HepG2 (cell line): ENCODE results near the gene RRP36. TPM values are rescaled to one million over a fixed set of nuclear protein-coding genes. Genes with fewer than 3 reads are reported as not detected.

Experiments used
- AKNA ChIP-seq: sonication (generic); formaldehyde crosslinking; IDR thresholded peaks from 2 replicates; pipeline ENCODE4 v1.4.0; 2020; ENCODE audit warnings: missing genetic modification reagents, borderline replicate concordance
- CREB1 ChIP-seq, 2 experiments: fragments of 450-650 bp in 1 of 2; IDR thresholded peaks; 2 replicates each; pipeline ENCODE4 v1.6.1; 2016 to 2017; ENCODE audit warnings: control low read depth in 1 of 2, mild to moderate bottlenecking in 1 of 2, missing compliant biosample characterization in 1 of 2, missing genetic modification characterization in 1 of 2
- DMAP1 ChIP-seq: IDR thresholded peaks from 2 replicates; pipeline ENCODE4 v1.6.1; 2016
- HCFC1 ChIP-seq: fragments of 150-350 bp; IDR thresholded peaks from 2 replicates; pipeline ENCODE4 v1.6.1; 2014; ENCODE audit warnings: low read depth, low read length
- JARID2 ChIP-seq: sonication (generic); formaldehyde crosslinking; IDR thresholded peaks from 2 replicates; pipeline ENCODE4 v1.8.1; 2023; ENCODE audit warnings: missing genetic modification reagents, inconsistent platforms; ENCODE audit not compliant: insufficient replicate concordance
- KAT7 ChIP-seq: IDR thresholded peaks from 2 replicates; pipeline ENCODE4 v1.6.1; 2018; ENCODE audit warnings: borderline replicate concordance, missing compliant biosample characterization
- MATR3 ChIP-seq: sonication (generic); formaldehyde crosslinking; IDR thresholded peaks from 2 replicates; pipeline ENCODE4 v1.4.0; 2020; ENCODE audit warnings: missing genetic modification reagents
- PITX1 ChIP-seq: sonication (generic); formaldehyde crosslinking; IDR thresholded peaks from 2 replicates; pipeline ENCODE4 v1.5.1; 2020; ENCODE audit warnings: mild to moderate bottlenecking, missing genetic modification reagents
- PLSCR1 ChIP-seq: sonication (generic); formaldehyde crosslinking; IDR thresholded peaks from 2 replicates; pipeline ENCODE4 v1.5.0; 2020; ENCODE audit warnings: missing genetic modification reagents, mild to moderate bottlenecking, borderline replicate concordance
- POLR2AphosphoS2 ChIP-seq: IDR thresholded peaks from 2 replicates; pipeline ENCODE4 v1.6.1; 2011; ENCODE audit warnings: low read depth, low read length, improper control_type of control experiment
- RCOR2 ChIP-seq: IDR thresholded peaks from 2 replicates; pipeline ENCODE4 v1.6.1; 2016; ENCODE audit warnings: missing biosample characterization, missing genetic modification reagents
- SCMH1 ChIP-seq: sonication (generic); formaldehyde crosslinking; IDR thresholded peaks from 2 replicates; pipeline ENCODE4 v1.9.0; 2021; ENCODE audit warnings: missing genetic modification reagents, mild to moderate bottlenecking, borderline replicate concordance
- SP5 ChIP-seq: IDR thresholded peaks from 2 replicates; pipeline ENCODE4 v1.6.1; 2016; ENCODE audit warnings: low read depth, borderline replicate concordance
- THRA ChIP-seq: sonication (generic); formaldehyde crosslinking; IDR thresholded peaks from 2 replicates; pipeline ENCODE4 v1.4.0; 2020; ENCODE audit warnings: missing genetic modification reagents, borderline replicate concordance
- ZC3H4 ChIP-seq: sonication (generic); formaldehyde crosslinking; IDR thresholded peaks from 2 replicates; pipeline ENCODE4 v1.4.0; 2020; ENCODE audit warnings: missing genetic modification reagents, borderline replicate concordance
- ZFP62 ChIP-seq: sonication (generic); formaldehyde crosslinking; IDR thresholded peaks from 2 replicates; pipeline ENCODE4 v1.4.0; 2020; ENCODE audit warnings: missing genetic modification reagents
- ZKSCAN5 ChIP-seq: sonication (generic); formaldehyde crosslinking; IDR thresholded peaks from 2 replicates; pipeline ENCODE4 v1.5.1; 2020; ENCODE audit warnings: mild to moderate bottlenecking, missing genetic modification reagents
- ZNF232 ChIP-seq: sonication (generic); formaldehyde crosslinking; IDR thresholded peaks from 2 replicates; pipeline ENCODE4 v1.4.0; 2020; ENCODE audit warnings: missing genetic modification reagents, borderline replicate concordance
- ZNF24 ChIP-seq: fragments of 450-650 bp; IDR thresholded peaks from 2 replicates; pipeline ENCODE4 v1.6.1; 2017; ENCODE audit warnings: antibody characterized with exemption, mild to moderate bottlenecking
- ZNF350 ChIP-seq: sonication (generic); formaldehyde crosslinking; IDR thresholded peaks from 2 replicates; pipeline ENCODE4 v1.4.0; 2020; ENCODE audit warnings: mild to moderate bottlenecking, low read depth, missing genetic modification reagents, borderline replicate concordance
- ZNF441 ChIP-seq: sonication (generic); formaldehyde crosslinking; IDR thresholded peaks from 2 replicates; pipeline ENCODE4 v1.7.0; 2021; ENCODE audit warnings: missing genetic modification reagents, borderline replicate concordance
- ZNF547 ChIP-seq: sonication (generic); formaldehyde crosslinking; IDR thresholded peaks from 2 replicates; pipeline ENCODE4 v1.5.1; 2020; ENCODE audit warnings: mild to moderate bottlenecking, missing genetic modification reagents
- ZSCAN12 ChIP-seq: sonication (generic); formaldehyde crosslinking; IDR thresholded peaks from 2 replicates; pipeline ENCODE4 v1.9.0; 2021; ENCODE audit warnings: mild to moderate bottlenecking, missing genetic modification reagents
- polyA plus RNA-seq, 8 experiments: library from polyadenylated mRNA; depleted of rRNA in 3 of 8; stranded (reverse) in 7 of 8; unstranded in 1 of 8; fragments of >200 nt; fragmentation: Illumina TruSeq in 4 of 8; extraction: Trizol in 4 of 8; gene quantifications; 2 replicates each; pipeline versions ENCODE4 v1.2.1 to v1.2.3, GENCODE V29; 2011 to 2016; ENCODE audit warnings: low read depth in 4 of 8, missing spikeins in 1 of 8, mixed read lengths in 1 of 8; ENCODE audit not compliant: insufficient read depth in 1 of 8
- total RNA-seq, 5 experiments: library from RNA; depleted of rRNA; stranded (reverse); fragments of >200 nt; fragmentation: Illumina TruSeq; extraction: Trizol; gene quantifications; 2 replicates each; pipeline ENCODE4 v1.2.3, GENCODE V29; 2016; ENCODE audit warnings: low read depth in 1 of 5

Gene RRP36
- total and polyA plus RNA-seq, 2 of the 13 experiments (the other 11 are each of a cell fraction or from before 2014, with no cell fraction given), result 29.5 to 144 TPM

GRCh38 chr6:43060034-43060754 is 38.8 kb downstream of the RRP36 start (continued):
- no peak for TF ChIP-seq AKNA (CRISPR knock-in tag)
- peak; percentile 15; the same call in 1 of the 2 replicates for TF ChIP-seq ZNF547 (CRISPR knock-in tag)
- peak; percentile 71; the same call in 1 of the 2 replicates for TF ChIP-seq DMAP1 (CRISPR knock-in tag)
- peak; percentile 57; the same call in 1 of the 2 replicates for TF ChIP-seq ZNF441 (CRISPR knock-in tag)
- TF ChIP-seq PLSCR1, result no peak
- TF ChIP-seq RCOR2 (CRISPR knock-in tag), result no peak
- TF ChIP-seq ZSCAN12 (CRISPR knock-in tag), result no peak
- peak; percentile 37 for TF ChIP-seq JARID2
- TF ChIP-seq POLR2AphosphoS2, result no peak
- TF ChIP-seq ZKSCAN5 (CRISPR knock-in tag), result 0 out of 2 replicates have a peak, but pooled peaks have one; percentile 35
- peak; percentile 98 for TF ChIP-seq SP5 (CRISPR knock-in tag)
- no peak for TF ChIP-seq ZNF232
- TF ChIP-seq CREB1 (IDR thresholded peaks at IDR 0.05), result no peak
- TF ChIP-seq CREB1 (CRISPR knock-in tag; IDR thresholded peaks at IDR 0.05), result peak; percentile 72; the same call in 1 of the 2 replicates
- no peak for TF ChIP-seq HCFC1
- TF ChIP-seq ZFP62, result no peak
- TF ChIP-seq SCMH1 (CRISPR knock-in tag), result no peak
- no peak; the same call in 1 of the 2 replicates for TF ChIP-seq KAT7 (CRISPR knock-in tag)
- TF ChIP-seq ZNF24, result no peak
- 0 out of 2 replicates have a peak, but pooled peaks have one; percentile 76 for TF ChIP-seq ZC3H4 (CRISPR knock-in tag)
- TF ChIP-seq ZNF350 (CRISPR knock-in tag), result peak; percentile 78; the same call in 1 of the 2 replicates
- TF ChIP-seq PITX1 (CRISPR knock-in tag), result peak; percentile 60; the same call in 1 of the 2 replicates
- no peak for TF ChIP-seq MATR3 (CRISPR knock-in tag)
- TF ChIP-seq THRA (CRISPR knock-in tag), result peak; percentile 33; the same call in 1 of the 2 replicates
